SW 1271 (cell line): ENCODE data around the gene LBX2.
"Not testable (repeated sequence)": the region's sequence is repeated elsewhere in the genome, so short reads cannot be mapped to it uniquely, and the experiment has no call there.

Experiments used
- DNase-seq, 2 experiments: peaks; one replicate each; lab custom pipeline; 2025; lab: John Stamatoyannopoulos, UW

LBX2 gene

DNA sequence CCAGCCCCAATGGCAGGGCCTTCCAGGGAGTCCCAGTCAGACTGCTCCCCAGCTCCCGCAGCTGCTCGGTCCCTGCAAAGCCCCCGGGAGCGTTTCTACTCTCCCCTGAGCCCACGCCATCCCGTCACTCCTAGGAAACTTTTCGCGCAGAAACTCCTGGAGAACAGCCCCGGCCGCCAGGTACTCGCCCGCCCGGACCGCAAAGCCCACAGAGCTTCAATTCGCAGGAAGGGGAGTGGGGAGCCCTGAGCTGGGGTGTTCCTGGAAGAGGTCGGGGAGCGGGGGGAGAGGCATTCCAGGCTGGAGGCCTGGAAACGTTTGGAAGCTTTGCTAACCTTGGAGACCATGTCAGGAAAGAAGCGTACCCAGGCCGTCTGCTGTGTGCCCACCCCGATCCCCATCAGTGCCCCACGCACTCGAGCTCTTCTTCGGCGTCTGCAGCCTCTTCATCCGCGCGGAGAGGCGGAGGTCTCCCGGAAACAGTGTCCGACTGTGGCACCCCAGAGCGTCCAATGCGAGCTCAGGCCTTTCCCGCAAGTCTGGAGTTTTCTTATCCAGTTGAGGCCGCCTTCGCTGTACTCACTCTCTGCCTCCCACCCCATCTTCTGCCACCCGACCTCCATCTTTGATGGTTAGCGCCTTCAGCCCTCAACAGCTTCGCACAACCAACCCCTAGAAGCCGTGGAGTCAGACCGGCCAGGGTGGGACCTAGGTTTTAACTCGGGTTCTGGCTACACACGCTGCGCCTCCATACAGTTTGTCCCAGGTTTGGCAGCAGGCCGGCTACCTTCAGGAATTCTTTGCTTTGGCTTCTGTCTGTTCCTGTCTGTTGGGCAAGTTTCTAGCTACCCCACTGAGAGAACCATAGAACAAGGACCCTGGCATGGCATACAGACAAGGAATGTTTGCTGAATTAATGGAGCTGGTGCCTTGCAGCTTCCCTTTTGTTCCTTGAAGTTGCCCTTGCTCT lies 4.4 kb upstream of the LBX2 start:
- DNase-seq = no peak

- DNase-seq = peak; percentile 75 to 79
These were observed 3.5 kb upstream of the LBX2 start for GRCh38 chr2:74502720-74503505.

DNA sequence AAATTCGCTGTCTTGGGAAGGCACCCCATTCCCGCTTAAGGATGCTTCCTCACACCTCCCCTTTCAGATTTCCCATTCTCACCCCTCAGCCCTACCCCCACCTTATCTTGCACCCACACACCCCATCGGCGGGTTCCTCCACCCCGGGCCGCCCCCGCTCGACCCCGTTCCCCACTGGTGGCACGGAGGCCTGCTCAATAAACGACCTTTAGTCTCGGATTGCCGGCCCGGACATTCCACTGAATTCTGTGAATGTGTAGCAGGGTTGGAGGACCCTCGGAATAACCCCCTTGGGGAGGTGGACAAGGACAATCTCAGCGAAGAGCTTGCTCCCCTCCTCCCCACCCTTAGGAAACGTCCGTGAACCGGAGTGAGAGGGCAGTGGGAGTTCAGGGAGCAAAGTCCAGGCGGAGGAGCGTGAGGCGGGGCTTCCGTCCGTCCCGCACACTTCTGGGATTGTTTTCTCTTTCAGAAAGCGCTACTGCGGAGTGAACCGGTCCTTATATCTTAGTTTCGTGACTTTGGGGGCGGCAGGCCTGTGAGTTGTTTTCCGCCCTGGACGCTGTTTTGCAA lies 2.8 kb upstream of the LBX2 start:
- DNase-seq = no peak

DNA sequence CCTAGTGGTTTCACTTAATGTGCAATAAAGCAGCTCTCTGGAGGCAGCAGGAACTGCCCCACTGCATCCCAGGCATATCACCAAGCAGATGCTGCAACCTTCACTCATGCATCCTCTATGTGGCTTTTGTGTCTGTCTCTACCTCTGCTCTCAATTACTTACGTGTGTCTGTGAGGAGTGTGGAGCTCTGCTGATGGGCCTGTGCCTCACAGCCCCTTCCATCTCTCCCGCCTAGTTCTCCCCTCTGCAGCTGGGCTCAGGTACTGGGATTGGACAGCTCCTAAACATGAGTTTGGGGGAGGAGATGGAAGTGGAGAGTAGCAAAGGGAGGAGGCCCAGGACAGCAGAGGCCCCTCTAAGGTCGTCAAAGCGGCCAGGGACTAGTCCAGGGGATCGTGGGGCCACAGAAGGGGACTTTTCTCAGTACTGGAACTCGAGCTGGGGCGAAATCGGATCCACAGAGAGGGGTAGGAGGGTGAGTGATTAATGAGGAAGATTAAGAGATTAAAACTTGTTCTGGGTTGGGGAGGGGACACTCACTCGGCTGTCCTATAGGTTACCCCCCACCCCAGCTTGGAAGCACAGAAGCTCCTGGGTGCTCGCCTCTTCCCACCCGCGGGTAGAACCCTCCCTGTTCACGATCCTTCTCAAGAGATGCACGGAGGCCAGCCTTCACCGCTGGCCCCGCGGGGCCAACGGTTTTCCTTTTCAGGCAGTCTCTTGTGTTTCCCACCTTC lies 2.1 kb upstream of the LBX2 start:
- no peak for DNase-seq

DNA sequence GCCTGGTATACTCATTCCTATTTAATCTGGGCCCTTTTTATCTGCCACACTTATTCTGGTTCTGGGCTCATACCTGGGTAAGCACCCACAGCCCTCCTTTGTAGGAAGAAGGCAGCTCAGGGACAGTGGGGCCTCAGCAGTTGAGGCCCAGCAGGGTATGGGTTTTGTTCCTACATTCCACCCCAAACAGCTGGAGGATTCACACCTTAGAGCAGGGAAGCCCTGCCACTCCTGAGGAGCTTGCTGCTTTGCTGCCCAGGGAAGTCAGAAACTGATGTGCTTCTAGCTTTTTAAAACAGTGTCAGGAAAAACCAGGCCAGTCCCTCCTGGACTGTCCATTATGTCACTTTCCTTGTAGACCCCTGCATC lies 1.2 kb upstream of the LBX2 start:
- DNase-seq = no peak

GRCh38 chr2:74499940-74500577 lies 656 bp upstream of the LBX2 start:
- no peak for DNase-seq

DNA sequence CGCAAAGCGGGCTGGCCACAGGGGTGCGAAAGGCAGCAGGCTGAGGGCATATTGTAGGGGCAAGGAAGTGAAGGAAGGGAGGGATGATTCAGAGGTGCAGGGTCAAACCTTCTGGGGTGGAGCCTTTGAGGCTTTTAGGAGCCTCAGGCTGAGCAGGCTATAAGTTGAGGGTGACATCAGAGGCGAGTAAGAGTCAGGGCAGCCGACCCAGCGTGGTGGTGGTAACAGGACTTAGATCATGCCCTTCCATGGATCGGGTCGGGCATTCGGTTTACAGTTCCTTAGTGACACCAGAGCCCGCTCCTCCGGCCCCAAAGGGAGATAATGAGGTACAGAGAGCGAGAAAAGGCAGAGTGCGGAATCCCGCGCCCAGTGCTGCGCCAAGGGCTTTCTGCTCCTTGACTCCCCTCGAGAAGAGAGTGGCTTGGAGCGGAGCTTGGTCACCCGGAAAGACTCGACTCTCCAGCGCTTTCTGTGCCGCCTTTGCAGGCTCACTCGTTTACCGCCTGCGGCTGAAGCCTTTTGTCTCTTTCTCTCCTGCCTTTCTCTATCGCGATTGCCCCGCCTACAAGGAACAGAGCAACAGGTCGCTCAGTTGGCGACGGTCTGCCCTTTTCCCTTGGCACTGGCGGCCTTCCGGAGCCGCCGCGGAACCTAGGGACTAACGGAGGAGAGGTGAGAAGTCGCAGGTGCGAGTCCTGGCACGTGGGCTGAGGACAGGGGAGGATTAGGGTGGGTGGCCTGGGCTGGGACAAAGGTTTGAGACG lies 720 bp downstream of the LBX2 start:
- DNase-seq = no peak

DNA sequence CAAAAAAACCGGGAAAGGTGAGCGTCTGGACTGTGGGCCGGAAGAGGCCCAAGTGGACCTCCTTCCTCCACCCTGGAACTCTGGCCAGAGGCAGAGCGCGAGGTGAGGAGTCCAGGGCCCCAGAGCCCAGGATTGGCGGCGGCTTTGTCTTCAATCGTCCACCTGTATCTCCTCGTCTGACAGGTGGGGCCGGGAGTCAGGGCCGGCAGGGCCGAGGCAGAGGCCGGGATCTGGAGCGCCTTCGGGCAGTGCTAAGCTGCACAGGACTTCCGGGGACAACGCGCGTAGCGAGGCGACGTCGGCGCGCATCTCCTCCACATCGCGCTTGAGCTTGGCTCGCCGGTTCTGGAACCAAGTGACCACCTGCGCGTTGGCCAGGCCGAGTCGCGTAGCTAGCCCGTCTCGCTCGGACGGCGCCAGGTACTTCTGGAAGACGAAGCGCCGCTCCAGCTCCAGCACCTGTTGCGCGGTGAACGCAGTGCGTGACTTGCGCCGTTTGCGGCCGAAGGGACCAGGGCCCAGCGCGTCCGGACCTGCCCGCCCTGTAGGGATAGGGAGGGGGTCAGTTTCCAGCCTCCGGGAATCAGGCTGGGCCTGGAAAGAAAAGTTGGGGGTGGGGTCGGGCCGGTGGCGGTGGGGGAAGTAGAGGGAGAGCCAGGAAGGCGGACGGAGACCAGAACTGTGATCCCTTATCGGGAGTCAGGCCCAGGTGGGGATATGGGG lies 1.5 kb downstream of the LBX2 start:
- DNase-seq = no peak

GRCh38 chr2:74496997-74497776 lies 2.2 kb downstream of the LBX2 start:
- DNase-seq = no peak

DNA sequence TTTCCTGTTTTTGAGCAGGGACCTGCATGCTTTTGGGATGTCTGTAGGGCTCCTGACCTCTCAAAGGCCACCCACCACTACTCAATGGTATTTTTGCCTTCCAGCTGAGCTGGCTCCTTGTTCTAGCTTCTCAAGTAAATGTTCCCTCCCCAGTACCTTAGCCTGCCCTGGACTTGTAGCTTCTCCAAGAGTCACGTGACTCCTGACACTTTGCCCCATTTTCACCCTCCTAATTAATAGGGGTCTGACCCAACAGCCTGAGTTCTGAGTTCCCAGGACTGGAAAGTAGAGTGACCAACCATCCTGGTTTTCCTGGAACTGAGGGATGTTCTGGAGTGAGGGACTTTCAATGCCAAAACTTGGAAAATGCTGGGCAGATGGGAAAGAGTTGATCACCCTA lies 4.0 kb downstream of the LBX2 start:
- no peak for DNase-seq

DNA sequence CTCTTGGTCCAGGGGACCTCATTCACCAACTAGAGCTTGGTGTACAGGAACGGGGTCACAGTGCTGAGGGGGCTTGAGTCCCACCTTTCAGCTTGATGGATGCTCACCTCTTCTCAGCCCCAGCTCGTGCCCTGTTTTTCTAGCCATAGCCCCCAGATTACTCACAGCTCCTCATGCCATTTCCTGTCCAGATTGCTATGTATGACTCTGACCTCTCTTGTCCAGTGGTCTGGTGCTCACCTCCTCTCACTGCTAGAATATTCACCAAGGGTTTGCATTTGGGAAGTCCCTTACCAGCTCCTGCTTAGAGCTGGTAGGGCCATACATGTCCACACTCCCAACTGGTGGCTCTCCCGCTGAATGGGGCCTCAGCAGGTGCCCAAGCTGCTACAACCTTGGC lies 5.9 kb downstream of the LBX2 start:
- DNase-seq = no peak

DNA sequence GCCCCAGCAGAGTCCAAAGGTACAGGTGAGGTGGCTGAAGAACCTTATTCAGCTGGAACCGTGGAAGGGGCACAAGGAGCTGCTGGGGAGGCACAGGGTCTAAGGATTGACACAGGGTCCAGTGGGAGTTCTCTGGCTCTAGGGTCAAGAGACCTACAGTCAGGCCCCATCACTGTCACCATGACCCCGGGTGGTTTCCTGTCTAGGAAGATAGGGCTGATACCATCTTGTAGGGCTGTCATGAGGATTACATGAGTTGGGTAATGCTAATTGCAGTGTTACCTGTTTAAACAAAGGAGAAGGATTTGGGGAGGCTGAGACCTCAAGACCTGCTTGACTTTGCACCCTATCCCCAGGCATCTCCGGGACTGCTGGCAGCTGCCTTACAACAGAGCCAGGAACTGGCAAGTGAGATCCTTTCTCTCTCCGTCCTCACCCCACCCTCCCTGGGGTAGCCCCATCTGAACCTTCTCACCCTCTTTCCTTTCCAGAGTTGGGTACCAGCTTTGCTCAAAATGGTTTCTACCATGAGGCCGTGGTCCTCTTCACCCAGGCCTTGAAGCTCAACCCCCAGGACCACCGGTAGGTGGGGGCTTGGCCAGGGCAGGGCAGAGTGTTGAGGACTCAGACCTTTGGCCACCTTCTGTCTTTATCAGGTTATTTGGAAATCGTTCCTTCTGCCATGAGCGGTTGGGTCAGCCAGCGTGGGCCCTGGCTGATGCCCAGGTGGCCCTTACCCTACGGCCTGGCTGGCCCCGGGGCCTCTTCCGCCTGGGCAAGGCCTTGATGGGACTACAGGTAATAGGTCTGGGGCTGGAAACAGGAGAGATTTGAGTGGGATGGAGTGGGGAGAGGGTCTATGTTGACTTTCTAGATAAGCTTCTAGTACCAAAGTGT lies 7.5 kb downstream of the LBX2 start:
- no peak for DNase-seq

DNA sequence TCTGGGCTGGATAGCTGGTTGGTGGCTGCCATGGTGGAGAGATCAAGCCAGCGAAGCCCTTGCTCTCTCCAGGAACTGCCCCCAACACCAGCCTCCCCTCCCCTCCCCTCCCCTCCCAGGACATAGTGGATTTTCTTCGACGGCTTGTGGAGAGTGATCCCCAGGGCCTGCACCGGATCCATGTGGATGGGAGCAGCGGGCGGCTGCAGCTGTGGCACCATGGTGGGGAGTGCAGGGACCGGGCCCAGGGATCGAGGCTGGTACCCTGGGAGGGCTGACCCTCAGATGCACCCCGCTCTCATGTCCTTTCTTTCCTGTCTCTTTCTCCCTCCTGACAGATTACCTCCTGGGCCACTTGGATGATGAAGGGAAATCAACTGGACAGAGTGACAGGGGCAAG lies 9.5 kb downstream of the LBX2 start:
- no peak for DNase-seq

DNA sequence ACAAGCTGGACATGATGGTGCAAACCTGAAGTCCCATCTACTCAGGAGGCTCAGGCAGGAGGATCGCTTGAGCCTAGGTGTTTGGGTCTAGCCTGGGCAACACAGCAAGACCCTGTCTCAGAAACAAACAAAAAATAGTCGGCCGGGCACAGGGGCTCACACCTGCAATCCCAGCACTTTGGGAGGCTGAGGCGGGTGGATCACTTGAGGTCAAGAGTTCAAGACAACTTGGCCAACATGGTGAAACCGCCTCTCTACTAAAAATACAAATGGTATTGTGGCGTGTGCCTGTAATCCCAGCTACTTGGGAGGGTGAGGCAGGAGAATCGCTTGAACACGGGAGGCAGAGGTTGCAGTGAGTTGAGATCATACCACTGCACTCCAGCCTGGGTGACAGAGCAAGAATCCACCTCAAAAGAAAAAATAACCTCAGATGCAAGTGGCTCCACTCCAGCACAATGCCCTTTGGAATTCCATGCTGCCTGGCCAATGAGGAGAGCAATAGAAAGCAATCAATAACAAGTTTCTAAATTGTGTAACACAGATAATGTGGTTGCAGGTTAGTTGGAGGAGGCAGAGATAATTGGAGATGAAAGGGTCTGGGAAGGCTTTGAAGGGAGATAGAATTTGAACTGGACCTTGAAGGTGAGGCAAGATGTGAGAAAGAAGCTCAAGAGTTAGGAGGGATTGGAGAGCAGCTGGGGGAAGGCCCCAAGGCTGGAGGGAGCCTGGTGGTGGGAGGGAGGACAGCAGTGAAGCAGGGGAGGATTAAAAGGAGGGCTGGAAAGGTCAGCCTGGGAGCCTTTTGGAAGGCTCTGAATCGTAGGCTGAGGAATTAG lies 10.5 kb downstream of the LBX2 start:
- DNase-seq = no peak

- no peak for DNase-seq
These were observed 13.3 kb downstream of the LBX2 start for GRCh38 chr2:74486141-74486540.

- not testable (repeated sequence) for DNase-seq
These were observed 15.7 kb downstream of the LBX2 start for GRCh38 chr2:74483675-74484164.
